HG03571 (cell line): ENCODE measurements around the gene AGRN.
A peak's percentile ranks its signal among the peaks of the same experiment; 100 is the strongest.
"Not testable (repeated sequence)": the region's sequence is repeated elsewhere in the genome, so short reads cannot be mapped to it uniquely, and the experiment has no call there.

Experiments used
- ATAC-seq: cut with Tn5 transposase; IDR thresholded peaks from one replicate; pipeline ENCODE4 v1.9.1; 2021; ENCODE audit not compliant: unreplicated experiment

Gene AGRN

GRCh38 chr1:1000357-1001056, 19.4 kb upstream of the AGRN start:
- no peak for ATAC-seq

- ATAC-seq = no peak
These were observed 18.7 kb upstream of the AGRN start for GRCh38 chr1:1001057-1001783.

GRCh38 chr1:1003618-1004419, 16.1 kb upstream of the AGRN start:
- ATAC-seq = no peak

GRCh38 chr1:1004420-1004779, 15.5 kb upstream of the AGRN start:
- ATAC-seq = no peak

- ATAC-seq = no peak
These were observed 14.9 kb upstream of the AGRN start for GRCh38 chr1:1004780-1005697.

GRCh38 chr1:1005774-1006304, 14.1 kb upstream of the AGRN start:
- ATAC-seq = no peak

- no peak for ATAC-seq
These were observed 13.4 kb upstream of the AGRN start for GRCh38 chr1:1006305-1007159.

GRCh38 chr1:1010131-1010530, 9.8 kb upstream of the AGRN start:
- not testable (repeated sequence) for ATAC-seq

- no peak for ATAC-seq
These were observed 8.4 kb upstream of the AGRN start for GRCh38 chr1:1011396-1011949.

- peak; percentile 2 for ATAC-seq
These were observed 7.2 kb upstream of the AGRN start for GRCh38 chr1:1012736-1013104.

GRCh38 chr1:1013105-1013921, 6.6 kb upstream of the AGRN start, which contains the start of gene ISG15:
ISG15 (plus strand) TSS chr1:1013497; CDS start chr1:1013574, 77 bp downstream.
- peak; percentile 87 for ATAC-seq

GRCh38 chr1:1013922-1014648, 5.8 kb upstream of the AGRN start:
- ATAC-seq = no peak

GRCh38 chr1:1014799-1015681, 4.9 kb upstream of the AGRN start:
- ATAC-seq = no peak

GRCh38 chr1:1017397-1018320, 2.3 kb upstream of the AGRN start:
- ATAC-seq = not testable (repeated sequence)

- not testable (repeated sequence) for ATAC-seq
These were observed 1.6 kb upstream of the AGRN start for GRCh38 chr1:1018321-1018685.
